CD8-positive, alpha-beta memory T cell (primary cell): Measurements from ENCODE around the gene CHL1. TPM values are rescaled to one million over a fixed set of nuclear protein-coding genes. Genes with fewer than 3 reads are reported as not detected.

ENCODE experiments used
- CTCF ChIA-PET: fragments of 350-600 bp; sonication (Branson Sonifier 250); formaldehyde crosslinking; loops from one replicate; lab custom pipeline; 2021; ENCODE audit warnings: antibody characterized with exemption; lab: Charles Lee
- POLR2A ChIA-PET: fragments of 350-600 bp; sonication (Branson Sonifier 250); formaldehyde crosslinking; loops from one replicate; lab custom pipeline; 2021; ENCODE audit warnings: antibody characterized with exemption; lab: Charles Lee
- DNase-seq, 5 donors: peaks; one replicate each; pipeline versions ENCODE4 v3.0.0 to v3.0.0-alpha.2; 2020 to 2022; ENCODE audit warnings: mixed read lengths in 1 of 5
- H3K27ac ChIP-seq: one replicate; pipeline ENCODE4 v1.7.0; 2013; ENCODE audit warnings: low read depth, mild to moderate bottlenecking, low read length, moderate library complexity
- H3K27me3 ChIP-seq: 2 replicates; pipeline ENCODE4 v1.7.0; 2013; ENCODE audit warnings: low read length, mild to moderate bottlenecking; ENCODE audit not compliant: insufficient read depth, poor library complexity, severe bottlenecking
- H3K36me3 ChIP-seq: 2 replicates; pipeline ENCODE4 v1.7.0; 2013; ENCODE audit warnings: mild to moderate bottlenecking, low read length, moderate library complexity; ENCODE audit not compliant: insufficient read depth
- H3K4me1 ChIP-seq: 2 replicates; pipeline ENCODE4 v1.7.0; 2013; ENCODE audit warnings: mild to moderate bottlenecking, low read length, moderate library complexity; ENCODE audit not compliant: insufficient read depth
- H3K4me3 ChIP-seq: 2 replicates; pipeline ENCODE4 v1.7.0; 2013; ENCODE audit warnings: mild to moderate bottlenecking, low read length
- H3K9me3 ChIP-seq: 2 replicates; pipeline ENCODE4 v1.7.0; 2013; ENCODE audit warnings: mild to moderate bottlenecking, low read length
- H3K27ac Mint-ChIP-seq, 8 donors: one replicate each; pipeline ENCODE4 v1.8.0; 2020 to 2021; ENCODE audit warnings: mixed read lengths in 8 of 8, mild to moderate bottlenecking in 6 of 8, inconsistent platforms in 3 of 8, moderate library complexity in 3 of 8
- H3K27me3 Mint-ChIP-seq, 2 donors: one replicate each; pipeline ENCODE4 v1.8.0; 2020 to 2021; ENCODE audit warnings: mixed read lengths in 2 of 2, mild to moderate bottlenecking in 1 of 2, moderate library complexity in 1 of 2
- H3K36me3 Mint-ChIP-seq, 3 donors: one replicate each; pipeline ENCODE4 v1.8.0; 2020 to 2021; ENCODE audit warnings: mixed read lengths in 3 of 3, inconsistent platforms in 1 of 3, mild to moderate bottlenecking in 1 of 3
- H3K4me1 Mint-ChIP-seq, 3 donors: one replicate each; pipeline ENCODE4 v1.8.0; 2020 to 2021; ENCODE audit warnings: mixed read lengths in 3 of 3, inconsistent platforms in 1 of 3, mild to moderate bottlenecking in 1 of 3
- H3K4me3 Mint-ChIP-seq, 7 donors: one replicate each; pipeline ENCODE4 v1.8.0; 2020 to 2021; ENCODE audit warnings: mixed read lengths in 7 of 7, mild to moderate bottlenecking in 6 of 7, moderate library complexity in 4 of 7, inconsistent platforms in 2 of 7
- H3K9me3 Mint-ChIP-seq, 5 donors: one replicate each; pipeline ENCODE4 v1.8.0; 2020 to 2022; ENCODE audit warnings: mixed read lengths in 5 of 5, mild to moderate bottlenecking in 3 of 5, moderate library complexity in 2 of 5, inconsistent platforms in 1 of 5
- polyA plus RNA-seq: library from polyadenylated mRNA; unstranded; fragments of 300-500 nt; fragmentation: Illumina TruSeq; gene quantifications from one replicate; pipeline ENCODE4 v1.2.3, GENCODE V29; 2021
- total RNA-seq, 2 experiments: library from RNA; stranded (reverse); gene quantifications; one replicate each; pipeline ENCODE4 v1.2.3, GENCODE V29; 2021

The CHL1 gene
- total and polyA plus RNA-seq, 3 experiments from 2014 or later, result not detected

DNA sequence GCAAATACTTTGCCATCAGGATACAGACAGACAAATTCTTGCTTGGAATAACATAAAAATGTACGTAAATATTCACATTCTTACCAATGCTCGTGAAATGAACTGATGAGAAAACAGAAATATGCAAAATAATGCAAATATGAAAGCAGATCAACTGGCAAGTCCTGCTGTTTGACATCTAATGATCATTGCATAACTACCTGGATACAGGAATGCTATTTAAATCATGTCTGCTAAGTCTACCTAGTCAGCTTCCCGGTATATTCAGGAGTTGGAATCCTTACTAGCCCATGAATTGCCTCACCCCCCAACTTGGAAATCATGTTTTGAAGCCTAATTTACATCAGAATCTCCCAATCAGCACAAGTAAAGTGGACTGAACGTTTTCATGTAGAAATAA is 230.6 kb downstream of the CHL1 start:
- H3K27me3 ChIP-seq, result no peaks in the 10 kb centered on the region
- ChIA-PET POLR2A (no interaction called here), CTCF (no interaction called here)
- H3K27ac ChIP-seq, result no peak overlapping the region
- Mint-ChIP-seq H3K4me3 (no peak overlapping the region), H3K36me3 (no peaks in the 10 kb centered on the region), H3K27ac (no peak overlapping the region), H3K27me3 (no peaks in the 10 kb centered on the region), H3K4me1 (no peaks in the 10 kb centered on the region), H3K9me3 (peaks cover 0 to 13% (median 4%) of the 10 kb centered on the region in 5 donors)
- no peaks in the 10 kb centered on the region for H3K4me1 ChIP-seq
- no peaks in the 10 kb centered on the region for H3K9me3 ChIP-seq
- H3K36me3 ChIP-seq, result no peaks in the 10 kb centered on the region
- DNase-seq, result no peak
- H3K4me3 ChIP-seq, result no peak overlapping the region

DNA sequence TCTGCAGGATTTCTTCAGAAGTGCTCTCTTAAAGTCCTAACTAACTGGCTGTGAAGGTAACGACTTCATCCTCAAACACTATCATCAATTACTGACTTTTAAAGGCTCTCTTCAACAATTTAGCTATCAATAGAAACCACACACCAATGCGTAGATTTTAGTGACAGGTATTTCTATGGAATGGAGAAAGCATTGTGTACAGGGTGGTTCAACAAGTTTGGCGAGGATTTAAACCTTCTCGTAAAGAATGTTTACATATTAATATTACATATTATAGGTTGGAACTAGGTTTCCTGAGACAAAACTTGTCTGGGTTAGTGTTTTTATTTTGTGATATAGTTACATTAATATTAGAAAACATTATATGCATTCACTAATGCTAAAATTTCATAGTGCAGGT is 233.6 kb downstream of the CHL1 start:
- H3K36me3 ChIP-seq, result no peaks in the 10 kb centered on the region
- no peaks in the 10 kb centered on the region for H3K9me3 ChIP-seq
- no peaks in the 10 kb centered on the region for H3K27me3 ChIP-seq
- POLR2A ChIA-PET, result no interaction called here
- Mint-ChIP-seq H3K27ac (no peak overlapping the region), H3K4me3 (no peak overlapping the region), H3K36me3 (no peaks in the 10 kb centered on the region), H3K4me1 (no peaks in the 10 kb centered on the region), H3K9me3 (peaks cover 0 to 10% (median 4%) of the 10 kb centered on the region in 5 donors), H3K27me3 (no peaks in the 10 kb centered on the region)
- no peaks in the 10 kb centered on the region for H3K4me1 ChIP-seq
- H3K27ac ChIP-seq, result no peak overlapping the region
- CTCF ChIA-PET, result no interaction called here
- no peak overlapping the region for H3K4me3 ChIP-seq
- DNase-seq, result no peak

DNA sequence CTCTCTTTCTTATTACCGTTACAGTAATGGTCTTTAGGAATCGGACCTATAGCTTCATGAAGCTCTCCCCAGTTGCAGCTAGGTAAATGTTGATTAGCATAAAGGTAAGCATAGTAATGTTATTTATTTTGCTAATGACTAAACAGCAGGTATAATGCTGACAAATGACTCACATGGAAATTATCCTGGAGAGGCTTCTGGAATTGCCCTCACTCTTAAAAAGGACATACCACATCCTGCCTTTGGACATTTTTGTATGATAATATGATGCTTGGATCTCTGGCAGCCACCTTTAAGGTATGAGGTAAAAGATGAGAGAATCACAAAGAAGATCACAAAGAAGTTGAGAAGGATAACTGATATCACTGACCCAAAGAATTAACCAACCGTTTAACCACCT is 238.6 kb downstream of the CHL1 start:
- Mint-ChIP-seq H3K27ac (no peak overlapping the region), H3K36me3 (no peaks in the 10 kb centered on the region), H3K27me3 (no peaks in the 10 kb centered on the region), H3K9me3 (peaks cover 2 to 10% (median 6%) of the 10 kb centered on the region in 5 donors), H3K4me3 (no peak overlapping the region), H3K4me1 (no peaks in the 10 kb centered on the region)
- POLR2A ChIA-PET, result no interaction called here
- Histone ChIP-seq H3K36me3 (no peaks in the 10 kb centered on the region), H3K4me1 (no peaks in the 10 kb centered on the region), H3K9me3 (no peaks in the 10 kb centered on the region), H3K27me3 (no peaks in the 10 kb centered on the region), H3K27ac (no peak overlapping the region), H3K4me3 (no peak overlapping the region)
- CTCF ChIA-PET, result no interaction called here
- no peak for DNase-seq

- Histone ChIP-seq H3K4me3 (no peak overlapping the region), H3K36me3 (no peaks in the 10 kb centered on the region), H3K9me3 (no peaks in the 10 kb centered on the region), H3K27ac (no peak overlapping the region), H3K4me1 (no peaks in the 10 kb centered on the region), H3K27me3 (no peaks in the 10 kb centered on the region)
- H3K9me3 Mint-ChIP-seq, result peaks cover 2 to 14% (median 6%) of the 10 kb centered on the region in 5 donors
- no peak overlapping the region for H3K4me3 Mint-ChIP-seq
- H3K27ac Mint-ChIP-seq, result no peak overlapping the region
- no peaks in the 10 kb centered on the region for H3K27me3 Mint-ChIP-seq
- H3K36me3 Mint-ChIP-seq, result no peaks in the 10 kb centered on the region
- no peak for DNase-seq
- POLR2A ChIA-PET, result no interaction called here
- no peaks in the 10 kb centered on the region for H3K4me1 Mint-ChIP-seq
- CTCF ChIA-PET, result no interaction called here
Measured at GRCh38 chr3:436053-436452, 239.5 kb downstream of the CHL1 start.

GRCh38 chr3:440826-441225 is 244.3 kb downstream of the CHL1 start:
- no peaks in the 10 kb centered on the region for H3K9me3 ChIP-seq
- no peaks in the 10 kb centered on the region for H3K27me3 ChIP-seq
- peaks cover 4 to 16% (median 12%) of the 10 kb centered on the region in 5 donors for H3K9me3 Mint-ChIP-seq
- POLR2A ChIA-PET, result no interaction called here
- CTCF ChIA-PET, result no interaction called here
- H3K36me3 Mint-ChIP-seq, result no peaks in the 10 kb centered on the region
- H3K36me3 ChIP-seq, result no peaks in the 10 kb centered on the region
- no peaks in the 10 kb centered on the region for H3K4me1 Mint-ChIP-seq
- H3K27ac ChIP-seq, result no peak overlapping the region
- H3K27ac Mint-ChIP-seq, result no peak overlapping the region
- H3K4me1 ChIP-seq, result no peaks in the 10 kb centered on the region
- H3K4me3 ChIP-seq, result no peak overlapping the region
- H3K4me3 Mint-ChIP-seq, result no peak overlapping the region
- no peaks in the 10 kb centered on the region for H3K27me3 Mint-ChIP-seq
- no peak for DNase-seq

GRCh38 chr3:445960-446359 is 249.4 kb downstream of the CHL1 start:
- ChIA-PET POLR2A (no interaction called here), CTCF (no interaction called here)
- no peak for DNase-seq
- Histone ChIP-seq H3K4me3 (no peak overlapping the region), H3K27ac (no peak overlapping the region), H3K27me3 (no peaks in the 10 kb centered on the region), H3K9me3 (no peaks in the 10 kb centered on the region), H3K4me1 (no peaks in the 10 kb centered on the region), H3K36me3 (no peaks in the 10 kb centered on the region)
- no peaks in the 10 kb centered on the region for H3K4me1 Mint-ChIP-seq
- peaks cover 7 to 18% (median 9%) of the 10 kb centered on the region in 5 donors for H3K9me3 Mint-ChIP-seq
- no peak overlapping the region for H3K4me3 Mint-ChIP-seq
- no peaks in the 10 kb centered on the region for H3K36me3 Mint-ChIP-seq
- no peaks in the 10 kb centered on the region for H3K27me3 Mint-ChIP-seq
- no peak overlapping the region for H3K27ac Mint-ChIP-seq

DNA sequence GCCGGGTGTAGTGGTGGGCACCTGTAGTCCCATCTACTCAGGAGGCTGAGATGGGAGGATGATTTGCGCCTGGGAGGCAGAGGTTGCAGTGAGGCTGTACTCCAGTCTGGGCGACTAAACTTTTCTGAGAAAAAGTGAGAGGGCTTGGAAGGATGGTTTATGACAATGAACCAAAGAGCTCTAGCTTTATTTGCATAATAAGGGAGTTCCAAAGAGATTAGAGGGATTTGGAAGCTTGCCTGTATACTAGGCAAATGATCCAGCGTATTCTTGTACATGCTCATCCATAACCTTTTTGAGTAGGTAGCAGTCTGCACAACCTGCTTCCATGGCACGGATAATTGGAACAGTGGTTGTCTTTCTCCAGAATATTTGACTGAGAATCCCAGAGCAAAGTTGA is 251.1 kb downstream of the CHL1 start:
- Histone ChIP-seq H3K27ac (no peak overlapping the region), H3K4me3 (no peak overlapping the region), H3K4me1 (no peaks in the 10 kb centered on the region), H3K27me3 (no peaks in the 10 kb centered on the region), H3K9me3 (no peaks in the 10 kb centered on the region), H3K36me3 (no peaks in the 10 kb centered on the region)
- Mint-ChIP-seq H3K36me3 (no peaks in the 10 kb centered on the region), H3K27ac (no peak overlapping the region), H3K4me1 (no peaks in the 10 kb centered on the region), H3K9me3 (peaks cover 5 to 25% (median 9%) of the 10 kb centered on the region in 5 donors), H3K27me3 (no peaks in the 10 kb centered on the region), H3K4me3 (no peak overlapping the region)
- POLR2A ChIA-PET, result no interaction called here
- CTCF ChIA-PET, result no interaction called here
- DNase-seq, result no peak

GRCh38 chr3:449711-450110 is 253.1 kb downstream of the CHL1 start:
- Histone ChIP-seq H3K9me3 (no peaks in the 10 kb centered on the region), H3K36me3 (no peaks in the 10 kb centered on the region), H3K4me1 (no peaks in the 10 kb centered on the region), H3K27ac (no peak overlapping the region), H3K4me3 (no peak overlapping the region), H3K27me3 (no peaks in the 10 kb centered on the region)
- Mint-ChIP-seq H3K27ac (no peak overlapping the region), H3K4me1 (no peaks in the 10 kb centered on the region), H3K9me3 (peaks cover 0 to 24% (median 8%) of the 10 kb centered on the region in 5 donors), H3K27me3 (no peaks in the 10 kb centered on the region), H3K4me3 (no peak overlapping the region), H3K36me3 (no peaks in the 10 kb centered on the region)
- ChIA-PET CTCF (no interaction called here), POLR2A (no interaction called here)
- DNase-seq, result no peak

DNA sequence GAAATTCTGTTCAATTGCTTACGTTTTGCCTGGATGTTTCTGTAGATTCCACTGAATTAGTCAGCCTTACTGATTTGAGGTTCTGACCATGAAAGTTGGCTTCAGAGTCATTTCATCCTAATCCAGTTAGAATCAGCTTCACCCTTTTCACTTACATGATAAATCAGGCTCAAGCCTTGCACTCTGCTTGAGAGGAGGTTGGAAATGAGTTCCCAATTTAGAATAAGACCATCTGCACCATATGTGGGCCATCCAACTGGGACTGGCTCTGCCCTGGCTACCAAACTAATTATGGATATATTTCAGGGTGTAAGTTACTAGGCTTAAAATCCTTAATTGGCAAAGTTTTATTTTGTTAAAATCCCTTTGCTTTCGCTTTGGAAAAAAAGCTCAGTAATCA is 255.7 kb downstream of the CHL1 start:
- Mint-ChIP-seq H3K4me1 (no peaks in the 10 kb centered on the region), H3K27ac (no peak overlapping the region), H3K9me3 (peaks cover 0 to 15% (median 3%) of the 10 kb centered on the region in 5 donors), H3K36me3 (no peaks in the 10 kb centered on the region), H3K27me3 (no peaks in the 10 kb centered on the region), H3K4me3 (no peak overlapping the region)
- no peaks in the 10 kb centered on the region for H3K36me3 ChIP-seq
- H3K27me3 ChIP-seq, result no peaks in the 10 kb centered on the region
- H3K9me3 ChIP-seq, result no peaks in the 10 kb centered on the region
- CTCF ChIA-PET, result no interaction called here
- POLR2A ChIA-PET, result no interaction called here
- no peak for DNase-seq
- no peak overlapping the region for H3K4me3 ChIP-seq
- H3K27ac ChIP-seq, result no peak overlapping the region
- no peaks in the 10 kb centered on the region for H3K4me1 ChIP-seq
